Breast epithelium (tissue), 3 donors: Measurements from ENCODE around the gene GPN3.

Source experiments
- POLR2A ChIP-seq: fragments of 450-650 bp; IDR thresholded peaks from one replicate; pipeline ENCODE4 v1.6.1; 2016; ENCODE audit warnings: antibody characterized with exemption, mild to moderate bottlenecking, moderate library complexity
- TF ChIP-seq, protein P1 (sequence below), 3 donors: fragments of 450-650 bp; IDR thresholded peaks; one replicate each; pipeline ENCODE4 v1.5.1; 2016 to 2017; ENCODE audit warnings: antibody characterized with exemption in 3 of 3, mild to moderate bottlenecking in 3 of 3, moderate library complexity in 3 of 3

GRCh38 chr12:110421701-110422100 is 46.4 kb downstream of the GPN3 start:
- TF ChIP-seq POLR2A: no peak
- TF ChIP-seq, protein P1, sequence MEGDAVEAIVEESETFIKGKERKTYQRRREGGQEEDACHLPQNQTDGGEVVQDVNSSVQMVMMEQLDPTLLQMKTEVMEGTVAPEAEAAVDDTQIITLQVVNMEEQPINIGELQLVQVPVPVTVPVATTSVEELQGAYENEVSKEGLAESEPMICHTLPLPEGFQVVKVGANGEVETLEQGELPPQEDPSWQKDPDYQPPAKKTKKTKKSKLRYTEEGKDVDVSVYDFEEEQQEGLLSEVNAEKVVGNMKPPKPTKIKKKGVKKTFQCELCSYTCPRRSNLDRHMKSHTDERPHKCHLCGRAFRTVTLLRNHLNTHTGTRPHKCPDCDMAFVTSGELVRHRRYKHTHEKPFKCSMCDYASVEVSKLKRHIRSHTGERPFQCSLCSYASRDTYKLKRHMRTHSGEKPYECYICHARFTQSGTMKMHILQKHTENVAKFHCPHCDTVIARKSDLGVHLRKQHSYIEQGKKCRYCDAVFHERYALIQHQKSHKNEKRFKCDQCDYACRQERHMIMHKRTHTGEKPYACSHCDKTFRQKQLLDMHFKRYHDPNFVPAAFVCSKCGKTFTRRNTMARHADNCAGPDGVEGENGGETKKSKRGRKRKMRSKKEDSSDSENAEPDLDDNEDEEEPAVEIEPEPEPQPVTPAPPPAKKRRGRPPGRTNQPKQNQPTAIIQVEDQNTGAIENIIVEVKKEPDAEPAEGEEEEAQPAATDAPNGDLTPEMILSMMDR (IDR thresholded peaks at IDR 0.05): no peak
